ENCODE results near the gene EGFL8.
"Not testable (repeated sequence)": the region's sequence is repeated elsewhere in the genome, so short reads cannot be mapped to it uniquely, and the experiment has no call there.

EGFL8 gene

GRCh38 chr6:32144238-32144637 lies 20.2 kb upstream of the EGFL8 start:
- DNase-seq (ENCODE audit: low read depth): not testable (repeated sequence)

GRCh38 chr6:32146287-32146686 lies 18.1 kb upstream of the EGFL8 start:
- H3K4me3 ChIP-seq (ENCODE audit: low read depth, low read length): no peak overlapping the region
- no peak for DNase-seq (ENCODE audit: low read depth)

More at GRCh38 chr6:32144238-32144637, 20.2 kb upstream of the EGFL8 start:
- H3K4me3 ChIP-seq (ENCODE audit: low read depth, low read length): not testable (repeated sequence)

DNA sequence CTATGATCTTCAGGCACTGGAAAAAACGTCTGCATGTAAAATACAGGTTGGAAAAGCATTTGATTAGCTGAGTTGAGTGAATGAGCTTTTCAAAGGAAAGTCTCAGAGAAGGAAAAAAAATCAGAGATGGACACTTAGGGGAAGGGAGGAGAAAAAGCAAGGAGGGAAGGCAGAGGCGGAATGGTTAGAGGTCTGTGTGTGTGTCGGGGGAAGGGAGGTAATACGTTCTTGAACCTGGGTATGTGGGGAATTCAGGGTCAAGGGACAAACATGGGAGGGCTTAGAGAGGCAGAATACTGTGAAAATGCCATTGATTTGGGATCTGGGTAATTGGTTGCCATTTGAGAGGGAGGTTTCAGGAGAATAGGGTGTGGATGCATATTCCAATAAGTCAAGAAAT lies 17.7 kb upstream of the EGFL8 start:
- H3K4me3 ChIP-seq (ENCODE audit: low read depth, low read length): no peak overlapping the region
- no peak for DNase-seq (ENCODE audit: low read depth)

- no peak for DNase-seq (ENCODE audit: low read depth)
- no peak overlapping the region for H3K4me3 ChIP-seq (ENCODE audit: low read depth, low read length)
Measured at GRCh38 chr6:32147401-32148132, 16.8 kb upstream of the EGFL8 start.

DNA sequence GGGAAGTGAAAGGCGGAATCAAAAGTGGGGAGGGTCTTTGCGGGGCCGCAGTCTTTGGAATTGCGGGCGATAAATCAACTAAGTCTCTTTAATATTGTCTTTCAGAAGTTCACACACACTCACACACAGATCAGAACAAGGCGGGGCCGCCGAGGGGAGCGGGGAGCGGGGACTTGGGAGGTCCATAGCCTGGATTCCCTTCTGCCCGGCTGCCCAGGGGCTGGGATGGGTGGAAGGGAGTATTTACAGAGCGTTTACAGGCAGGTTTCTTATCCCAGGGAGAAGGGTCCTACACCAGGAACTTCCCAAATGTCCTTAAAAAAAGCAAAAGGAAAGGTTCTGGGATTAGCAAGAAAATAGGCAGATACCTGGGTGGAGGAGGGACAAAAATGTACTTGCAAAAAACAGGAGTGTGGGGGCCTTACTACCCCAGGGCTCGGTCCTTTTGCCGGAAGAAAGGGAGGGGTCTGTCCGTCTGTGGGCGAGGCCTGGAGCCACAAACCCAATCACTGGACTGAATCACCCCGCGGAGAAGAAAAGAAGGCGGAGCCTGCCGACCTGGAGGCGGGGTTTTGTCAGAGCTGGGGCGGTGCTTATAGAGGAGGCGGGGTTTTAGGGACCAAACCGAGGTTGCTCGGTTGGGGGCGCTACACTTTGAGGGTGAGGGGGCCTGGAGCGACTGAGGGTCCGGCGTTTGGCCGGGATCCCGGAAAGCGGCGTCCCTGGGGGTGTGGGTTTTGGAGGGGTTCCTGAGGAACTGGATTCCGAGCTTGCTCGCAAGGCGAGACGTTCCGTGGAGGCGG lies 15.9 kb upstream of the EGFL8 start:
- no peak for DNase-seq (ENCODE audit: low read depth)
- peak overlapping the region; percentile 21 for H3K4me3 ChIP-seq (ENCODE audit: low read depth, low read length)

- no peak for DNase-seq (ENCODE audit: low read depth)
- H3K4me3 ChIP-seq (ENCODE audit: low read depth, low read length): peak overlapping the region; percentile 20
Measured at GRCh38 chr6:32149092-32149755, 15.2 kb upstream of the EGFL8 start.

DNA sequence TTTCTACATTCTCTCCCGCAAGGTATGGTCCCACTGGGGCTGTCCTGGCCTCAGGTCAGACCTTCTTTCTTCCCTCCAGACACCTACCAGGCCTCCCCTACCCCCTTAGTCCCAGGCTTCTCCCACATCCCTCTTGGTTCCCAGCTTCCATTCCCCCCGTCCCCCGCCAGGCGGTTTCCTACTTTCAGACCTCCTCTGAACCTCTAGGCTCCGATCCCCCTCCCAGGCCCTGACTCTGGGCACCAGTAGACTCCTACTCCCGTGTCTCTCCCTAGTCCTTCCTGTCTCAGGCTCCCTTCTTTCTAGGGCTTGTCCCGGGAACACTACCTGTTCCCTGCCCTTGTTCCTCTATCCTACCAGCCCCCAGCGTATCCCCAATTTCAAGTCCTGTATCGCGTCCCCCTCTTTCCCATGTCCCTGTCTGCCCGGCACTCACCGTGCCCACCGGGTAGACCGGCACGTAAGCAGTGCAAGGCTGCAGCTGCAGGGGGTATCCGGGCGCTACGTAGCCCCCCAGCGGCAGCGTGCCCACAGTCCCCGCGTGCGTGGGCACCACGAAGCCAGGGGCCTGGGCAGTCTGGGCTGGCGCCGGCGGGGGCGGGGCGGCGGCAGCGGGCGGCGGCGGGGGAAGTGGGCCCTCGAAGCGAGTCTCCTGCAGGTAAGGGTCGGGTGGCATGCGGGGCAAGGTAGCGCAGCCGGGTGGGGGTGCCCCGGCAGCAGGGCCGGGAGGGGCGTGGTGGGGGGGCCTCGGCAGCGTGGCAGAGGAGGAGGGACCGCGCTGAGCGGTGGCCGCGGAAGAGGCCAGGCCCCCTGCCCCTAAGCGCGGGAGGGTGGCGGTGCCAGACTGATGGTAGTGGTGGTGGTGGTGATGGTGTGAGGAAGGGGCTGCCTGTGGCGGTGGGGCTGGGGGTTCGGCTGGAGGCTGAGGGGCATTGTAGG lies 14.2 kb upstream of the EGFL8 start:
- no peak for DNase-seq (ENCODE audit: low read depth)
- no peak overlapping the region for H3K4me3 ChIP-seq (ENCODE audit: low read depth, low read length)

DNA sequence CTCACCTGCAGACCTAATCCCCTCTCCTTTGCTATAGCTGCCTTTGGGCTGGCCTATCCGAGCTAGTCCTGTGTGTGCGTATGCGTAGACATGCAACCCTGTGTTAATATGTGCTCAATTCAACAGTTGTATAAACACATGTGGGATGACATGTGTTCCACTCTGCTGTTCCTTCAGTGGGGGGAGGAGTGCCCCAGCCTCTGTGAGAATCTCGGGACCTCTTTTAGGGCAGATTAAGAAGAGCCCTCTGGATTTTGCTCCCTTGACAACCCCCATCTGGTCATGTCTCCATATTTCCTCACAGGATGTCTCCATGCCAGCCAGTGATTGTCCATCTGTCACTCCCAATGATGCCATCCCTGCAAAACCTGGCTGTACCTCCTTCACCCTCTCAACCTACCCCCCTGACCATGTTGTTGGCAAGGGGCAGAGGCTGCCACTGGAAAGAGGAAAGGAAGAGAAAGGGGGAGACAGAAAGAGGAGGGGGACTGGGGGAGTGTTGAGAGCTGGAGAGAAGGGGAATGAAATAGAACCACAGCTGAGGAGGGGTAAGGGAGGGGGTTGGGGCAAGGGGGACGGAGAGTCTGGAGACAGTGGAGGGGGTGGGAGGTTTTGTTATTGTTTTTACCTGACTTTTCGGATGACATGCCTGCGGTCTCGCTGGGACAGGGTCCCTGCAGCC lies 13.1 kb upstream of the EGFL8 start:
- peak overlapping the region; percentile 78 for H3K4me3 ChIP-seq (ENCODE audit: low read depth, low read length)
- no peak for DNase-seq (ENCODE audit: low read depth)

DNA sequence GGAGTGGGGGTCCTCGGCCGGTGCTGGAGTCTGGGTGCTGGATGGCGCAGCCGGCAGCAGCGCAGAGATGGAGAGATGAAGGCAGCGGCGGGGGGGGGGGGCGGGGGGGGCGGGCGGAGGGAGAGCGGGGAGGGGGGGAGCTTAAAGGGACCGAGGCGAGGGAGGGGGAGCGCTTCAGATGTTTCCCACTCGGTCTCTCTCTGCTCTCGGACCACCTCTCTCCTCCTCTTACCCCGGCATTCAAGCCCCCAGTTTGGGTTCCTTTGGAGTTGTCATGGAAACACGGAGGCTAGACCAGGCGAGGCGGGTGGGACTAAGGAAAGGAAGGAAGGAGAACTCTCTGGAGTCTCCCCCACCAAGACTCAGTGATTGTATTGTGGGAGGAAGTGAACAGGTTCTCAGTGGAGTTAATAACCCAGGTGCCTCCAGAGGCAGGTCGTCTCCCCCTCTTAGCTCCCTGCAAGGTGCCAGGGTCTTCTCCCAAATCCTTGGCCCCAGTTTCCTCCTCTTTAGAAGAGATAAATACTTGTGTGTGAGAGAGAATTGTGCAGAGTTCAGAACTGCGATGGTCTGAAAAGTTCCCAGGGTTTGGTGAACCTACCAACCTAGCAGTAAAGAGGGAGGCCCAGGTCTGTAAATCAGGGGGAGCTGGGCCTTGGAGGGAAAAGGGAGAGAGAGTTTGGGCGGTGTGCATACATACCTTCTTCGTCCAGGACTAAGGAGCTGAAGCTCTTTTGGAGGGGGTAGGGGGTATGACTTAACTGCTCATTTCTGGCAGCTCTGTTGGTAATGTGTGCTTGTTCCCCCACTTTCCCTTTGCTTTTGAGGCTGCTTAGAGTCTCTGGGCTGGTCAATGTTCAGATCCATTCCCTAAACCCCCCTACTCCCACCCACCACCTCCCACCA lies 12.3 kb upstream of the EGFL8 start, which contains the start of gene PRRT1:
TSS of gene PRRT1 (minus strand) at position 77 of the 906 bp plus-strand sequence. CDS start 112 bp downstream, outside the sequence.
- H3K4me3 ChIP-seq (ENCODE audit: low read depth, low read length): peak within 1 kb of the TSS; percentile 78

GRCh38 chr6:32152769-32153563 lies 11.4 kb upstream of the EGFL8 start:
- peak overlapping the region; percentile 78 for H3K4me3 ChIP-seq (ENCODE audit: low read depth, low read length)
- DNase-seq (ENCODE audit: low read depth): no peak

More for the DNA sequence above, 12.3 kb upstream of the EGFL8 start, which contains the start of gene PRRT1:
- DNase-seq (ENCODE audit: low read depth): no peak

GRCh38 chr6:32153564-32154513 lies 10.6 kb upstream of the EGFL8 start, which contains the start of gene PPT2:
Gene PPT2, plus strand, starts transcription at chr6:32154141. Its CDS starts 454 bp downstream, at chr6:32154595.
- H3K4me3 ChIP-seq (ENCODE audit: low read depth, low read length): peak within 1 kb of the TSS; percentile 78
- peak; percentile 88 for DNase-seq (ENCODE audit: low read depth)

DNA sequence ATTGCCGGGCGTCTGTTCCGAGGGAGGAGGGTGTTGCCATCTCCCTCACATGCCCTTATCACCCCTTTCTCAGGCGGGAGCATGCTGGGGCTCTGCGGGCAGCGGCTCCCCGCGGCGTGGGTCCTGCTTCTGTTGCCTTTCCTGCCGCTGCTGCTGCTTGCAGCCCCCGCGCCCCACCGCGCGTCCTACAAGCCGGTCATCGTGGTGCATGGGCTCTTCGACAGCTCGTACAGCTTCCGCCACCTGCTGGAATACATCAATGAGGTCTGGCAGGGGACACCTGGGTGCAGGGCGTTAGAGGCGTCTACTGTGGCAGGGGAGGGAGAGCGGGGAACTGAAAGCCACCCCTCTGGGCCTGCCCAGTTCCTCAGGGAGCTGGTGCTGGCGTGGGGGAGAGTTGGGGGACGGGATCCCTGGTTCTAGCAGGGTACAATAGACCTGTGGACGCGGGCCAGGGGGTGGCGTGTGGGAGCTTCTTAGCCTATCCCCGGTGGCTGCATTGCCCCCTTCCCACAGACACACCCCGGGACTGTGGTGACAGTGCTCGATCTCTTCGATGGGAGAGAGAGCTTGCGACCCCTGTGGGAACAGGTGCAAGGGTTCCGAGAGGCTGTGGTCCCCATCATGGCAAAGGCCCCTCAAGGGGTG lies 9.8 kb upstream of the EGFL8 start:
- no peak for DNase-seq (ENCODE audit: low read depth)

GRCh38 chr6:32156891-32157290 lies 7.5 kb upstream of the EGFL8 start:
- DNase-seq (ENCODE audit: low read depth): no peak
- no peak overlapping the region for H3K4me3 ChIP-seq (ENCODE audit: low read depth, low read length)

More for the DNA sequence above, 9.8 kb upstream of the EGFL8 start:
- peak overlapping the region; percentile 78 for H3K4me3 ChIP-seq (ENCODE audit: low read depth, low read length)

DNA sequence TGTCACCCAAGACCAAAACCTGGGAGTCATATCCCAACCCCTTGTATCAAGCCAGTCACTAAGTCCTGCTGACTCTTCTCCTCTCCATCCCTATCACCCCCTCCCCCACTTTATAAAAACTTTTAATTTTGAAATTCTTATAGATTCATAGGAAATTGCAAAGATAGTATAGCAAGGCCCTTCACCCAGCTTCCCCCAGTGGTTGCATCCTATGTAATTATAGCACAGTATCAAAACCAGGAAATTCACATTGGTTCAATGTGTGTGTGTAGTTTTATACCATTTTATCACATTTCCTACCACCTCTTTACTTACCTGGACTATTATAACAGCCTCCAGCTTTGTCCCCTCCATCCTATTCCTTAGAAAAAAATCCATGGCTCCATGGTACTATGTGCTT lies 6.3 kb upstream of the EGFL8 start:
- no peak for DNase-seq (ENCODE audit: low read depth)
- H3K4me3 ChIP-seq (ENCODE audit: low read depth, low read length): no peak overlapping the region

All from skeletal muscle cell (primary cell).